ENCODE measurements around the gene MYH9. TPM values are rescaled to one million over a fixed set of nuclear protein-coding genes. Genes with fewer than 3 reads are reported as not detected.

The MYH9 gene
- total and polyA plus RNA-seq, 2 donors (not counting 1 experiment from before 2014, with no cell fraction given) = 108 to 554 TPM

GRCh38 chr22:36398601-36399471 lies 11.1 kb upstream of the MYH9 start:
- peaks cover 17 to 48% of the 10 kb centered on the region in 2 donors for H3K4me1 ChIP-seq (ENCODE audit: control insufficient read depth in 2 of 2, insufficient read depth in 2 of 2, low read length in 2 of 2)
- peak overlapping the region; percentile 26 for H3K9ac ChIP-seq (ENCODE audit: low read length)
- no peaks in the 10 kb centered on the region for H3K27me3 ChIP-seq (replicated peaks in 1 of 4; ENCODE audit: control extremely low read depth in 1 of 4, control insufficient read depth in 3 of 4, insufficient read depth in 4 of 4, low read length in 3 of 4)
- TF ChIP-seq EZH2 (IDR thresholded peaks at IDR 0.05; ENCODE audit: borderline replicate concordance, insufficient read depth, low read depth, low read length, poor library complexity, severe bottlenecking) = no peak
- no peak for TF ChIP-seq CTCF (IDR thresholded peaks at IDR 0.05)
- H3K79me2 ChIP-seq (ENCODE audit: control insufficient read depth, insufficient read depth, low read length) = peaks cover 5% of the 10 kb centered on the region
- no peak overlapping the region for H3K4me3 ChIP-seq (ENCODE audit: control extremely low read depth in 1 of 5, extremely low read depth in 1 of 5, insufficient read depth in 1 of 5, low read depth in 2 of 5, low read length in 4 of 5)
- no peaks in the 10 kb centered on the region for H3K27me3 Mint-ChIP-seq
- peak overlapping the region; percentile 47 for H3K27ac Mint-ChIP-seq
- peak overlapping the region in 1 of 2 donors; percentile 36 for H3K27ac ChIP-seq (ENCODE audit: low read length in 2 of 2)
- H3K36me3 ChIP-seq (replicated peaks in 1 of 2; ENCODE audit: control extremely low read depth in 1 of 2, control insufficient read depth in 1 of 2, extremely low read depth in 1 of 2, insufficient read depth in 2 of 2, low read length in 1 of 2) = no peaks in the 10 kb centered on the region
- peak overlapping the region; percentile 60 for H3K4me2 ChIP-seq (replicated peaks; ENCODE audit: low read depth, low read length, poor library complexity, severe bottlenecking)
- no peaks in the 10 kb centered on the region for H3K9me3 Mint-ChIP-seq (ENCODE audit: insufficient read depth)
- POLR2A ChIA-PET = interaction anchor here (0.7 to 1.4 kb wide), 4 partner anchors 9 to 97 kb away, joined by 3 to 5 read pairs (median 3); no protein-coding TSS in a partner anchor
- H4K20me1 ChIP-seq (ENCODE audit: control insufficient read depth, insufficient read depth, low read length, poor library complexity, severe bottlenecking) = no peaks in the 10 kb centered on the region
- CTCF ChIA-PET = interaction anchor here (1.3 to 1.6 kb wide), 2 partner anchors 72 to 98 kb away, joined by 4 to 7 read pairs; no protein-coding TSS in a partner anchor
- ATAC-seq (ENCODE audit: low read depth) (no peak), DNase-seq (no peak)
- no peak overlapping the region for H2AFZ ChIP-seq (ENCODE audit: insufficient read depth, low read depth, low read length, poor library complexity, severe bottlenecking)
- intact Hi-C loops (cut with micrococcal nuclease) = no loop called here
- WGBS (ENCODE audit: insufficient coverage) = 60% methylated on average over 1 of the region's 10 CpGs
- peaks cover 43% of the 10 kb centered on the region for H3K4me1 Mint-ChIP-seq
- H3K9me3 ChIP-seq (ENCODE audit: control extremely low read depth in 1 of 3, control insufficient read depth in 2 of 3, insufficient read depth in 1 of 3, low read length in 2 of 3) = no peaks in the 10 kb centered on the region
- peak overlapping the region; percentile 8 for H3K4me3 Mint-ChIP-seq
